GM18907 (cell line): Measurements from ENCODE around the gene USP38.
"Not testable (repeated sequence)": the region's sequence is repeated elsewhere in the genome, so short reads cannot be mapped to it uniquely, and the experiment has no call there.

ENCODE experiments used
- ATAC-seq: cut with Tn5 transposase; IDR thresholded peaks from one replicate; pipeline ENCODE4 v1.9.1; 2021; ENCODE audit warnings: mild to moderate bottlenecking, moderate library complexity; ENCODE audit not compliant: unreplicated experiment

The USP38 gene

GRCh38 chr4:143256456-143256855 lies 71.7 kb downstream of the USP38 start:
- ATAC-seq: no peak

- ATAC-seq: no peak
Observed at GRCh38 chr4:143257356-143257755, 72.6 kb downstream of the USP38 start.

- no peak for ATAC-seq
Observed at GRCh38 chr4:143260750-143261149, 76.0 kb downstream of the USP38 start.

- no peak for ATAC-seq
Observed at GRCh38 chr4:143262838-143263237, 78.1 kb downstream of the USP38 start.

GRCh38 chr4:143267690-143268089 lies 83.0 kb downstream of the USP38 start:
- ATAC-seq: not testable (repeated sequence)

GRCh38 chr4:143270256-143270838 lies 85.6 kb downstream of the USP38 start:
- ATAC-seq: no peak
